Body of pancreas (tissue), 4 donors: ENCODE measurements around the gene ITPRIPL2.

ENCODE experiments used
- POLR2A ChIP-seq, 3 donors: fragments of 450-650 bp; IDR thresholded peaks; one replicate each; pipeline ENCODE4 v1.6.1; 2016; ENCODE audit warnings: antibody characterized with exemption in 3 of 3, mild to moderate bottlenecking in 2 of 3
- TF ChIP-seq, protein P1 (sequence below), 7 experiments: fragments of 450-650 bp in 4 of 7; fragments of 200-600 bp in 3 of 7; sonication (generic) in 3 of 7; IDR thresholded peaks; one replicate each; pipeline ENCODE4 v1.5.1; 2016 to 2019; ENCODE audit warnings: antibody characterized with exemption in 7 of 7

DNA sequence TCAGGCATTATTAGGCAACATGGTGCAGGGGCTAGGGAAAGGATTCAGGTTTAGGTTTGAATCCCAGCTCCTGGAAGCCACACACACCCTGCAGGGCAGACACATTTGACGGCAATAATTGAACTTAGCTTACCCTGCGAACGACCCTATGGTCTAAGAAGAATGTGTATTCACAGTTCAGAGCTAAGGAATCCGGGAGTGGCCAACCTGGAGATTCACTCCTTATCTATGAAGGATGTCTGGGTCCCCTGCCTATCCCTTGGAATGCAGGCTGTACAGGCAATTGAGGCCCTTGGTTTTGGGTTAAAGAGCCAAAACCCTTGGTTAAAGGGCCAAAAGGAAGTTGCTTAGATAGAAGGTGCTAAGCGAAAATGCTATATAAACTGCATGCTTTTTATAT is 51.3 kb downstream of the ITPRIPL2 start:
- TF ChIP-seq, protein P1, sequence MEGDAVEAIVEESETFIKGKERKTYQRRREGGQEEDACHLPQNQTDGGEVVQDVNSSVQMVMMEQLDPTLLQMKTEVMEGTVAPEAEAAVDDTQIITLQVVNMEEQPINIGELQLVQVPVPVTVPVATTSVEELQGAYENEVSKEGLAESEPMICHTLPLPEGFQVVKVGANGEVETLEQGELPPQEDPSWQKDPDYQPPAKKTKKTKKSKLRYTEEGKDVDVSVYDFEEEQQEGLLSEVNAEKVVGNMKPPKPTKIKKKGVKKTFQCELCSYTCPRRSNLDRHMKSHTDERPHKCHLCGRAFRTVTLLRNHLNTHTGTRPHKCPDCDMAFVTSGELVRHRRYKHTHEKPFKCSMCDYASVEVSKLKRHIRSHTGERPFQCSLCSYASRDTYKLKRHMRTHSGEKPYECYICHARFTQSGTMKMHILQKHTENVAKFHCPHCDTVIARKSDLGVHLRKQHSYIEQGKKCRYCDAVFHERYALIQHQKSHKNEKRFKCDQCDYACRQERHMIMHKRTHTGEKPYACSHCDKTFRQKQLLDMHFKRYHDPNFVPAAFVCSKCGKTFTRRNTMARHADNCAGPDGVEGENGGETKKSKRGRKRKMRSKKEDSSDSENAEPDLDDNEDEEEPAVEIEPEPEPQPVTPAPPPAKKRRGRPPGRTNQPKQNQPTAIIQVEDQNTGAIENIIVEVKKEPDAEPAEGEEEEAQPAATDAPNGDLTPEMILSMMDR (IDR thresholded peaks at IDR 0.05): no peak
- TF ChIP-seq POLR2A (IDR thresholded peaks at IDR 0.05): no peak
